Keratinocyte (primary cell): Measurements from ENCODE around the gene EFNA1. TPM values are rescaled to one million over a fixed set of nuclear protein-coding genes. Genes with fewer than 3 reads are reported as not detected.

Experiments used
- DNase-seq: peaks from one replicate; pipeline ENCODE4 v3.0.0-alpha.2; 2011; ENCODE audit warnings: low read depth, missing footprints, low spot score
- FAIRE-seq: peaks from 2 replicates; lab custom pipeline; 2011; peaks lifted over from hg19 to GRCh38; lab: Jason Lieb, UNC
- H2AFZ ChIP-seq: 2 replicates; pipeline ENCODE4 v1.6.0; 2012; ENCODE audit warnings: low read length, control low read depth, inconsistent platforms; ENCODE audit not compliant: control insufficient read depth
- H3K27ac ChIP-seq: 2 replicates; pipeline ENCODE4 v1.5.1; 2011; ENCODE audit warnings: low read length; ENCODE audit not compliant: control insufficient read depth, insufficient read depth
- H3K27me3 ChIP-seq: 3 replicates; pipeline ENCODE4 v1.6.0; 2011; ENCODE audit warnings: low read length; ENCODE audit not compliant: control insufficient read depth, insufficient read depth; ENCODE audit errors: extremely low read depth
- H3K36me3 ChIP-seq, 2 experiments: 2 replicates in 1 of 2; 3 replicates in 1 of 2; pipeline ENCODE4 v1.5.1; 2011; ENCODE audit warnings: low read length in 2 of 2, mild to moderate bottlenecking in 1 of 2; ENCODE audit not compliant: control insufficient read depth in 2 of 2, insufficient read depth in 2 of 2; ENCODE audit errors: extremely low read depth in 1 of 2
- H3K4me1 ChIP-seq: 3 replicates; pipeline ENCODE4 v1.5.1; 2011; ENCODE audit warnings: low read length; ENCODE audit not compliant: control insufficient read depth, insufficient read depth; ENCODE audit errors: extremely low read depth
- H3K4me2 ChIP-seq: 3 replicates; pipeline ENCODE4 v1.6.0; 2011; ENCODE audit warnings: low read depth, low read length; ENCODE audit not compliant: control insufficient read depth, insufficient read depth; ENCODE audit errors: extremely low read depth
- H3K4me3 ChIP-seq, 3 experiments: fragments of 200-600 bp in 1 of 3; sonication (generic) in 1 of 3; 2 replicates in 2 of 3; 3 replicates in 1 of 3; pipeline ENCODE4 v1.5.1; 2011 to 2016; ENCODE audit warnings: low read length in 3 of 3, mild to moderate bottlenecking in 3 of 3, control low read depth in 2 of 3, inconsistent platforms in 1 of 3, low read depth in 1 of 3, mixed read lengths in 1 of 3, mixed run types in 1 of 3, moderate library complexity in 1 of 3; ENCODE audit not compliant: control insufficient read depth in 2 of 3, insufficient read depth in 2 of 3; ENCODE audit errors: extremely low read depth in 1 of 3
- H3K79me2 ChIP-seq: 2 replicates; pipeline ENCODE4 v1.6.0; 2012; ENCODE audit warnings: low read length; ENCODE audit not compliant: control insufficient read depth, insufficient read depth
- H3K9ac ChIP-seq: 3 replicates; pipeline ENCODE4 v1.6.0; 2011; ENCODE audit warnings: low read length; ENCODE audit not compliant: control insufficient read depth, insufficient read depth; ENCODE audit errors: extremely low read depth
- H3K9me1 ChIP-seq: 3 replicates; pipeline ENCODE4 v1.6.0; 2011; ENCODE audit warnings: low read length; ENCODE audit not compliant: control insufficient read depth, insufficient read depth; ENCODE audit errors: extremely low read depth
- H3K9me3 ChIP-seq: 2 replicates; pipeline ENCODE4 v1.5.1; 2012; ENCODE audit warnings: low read depth, low read length; ENCODE audit not compliant: control insufficient read depth
- H4K20me1 ChIP-seq: 3 replicates; pipeline ENCODE4 v1.6.0; 2011; ENCODE audit warnings: low read length; ENCODE audit not compliant: control insufficient read depth, insufficient read depth; ENCODE audit errors: extremely low read depth
- EZH2 ChIP-seq: IDR thresholded peaks from one replicate; pipeline ENCODE4 v1.6.1; 2012; ENCODE audit warnings: inconsistent platforms, mild to moderate bottlenecking, low read length, moderate library complexity
- dilution Hi-C: fragments of 300-500 bp; cut with MboI; formaldehyde crosslinking; loops from one replicate; pipeline ENCODE4 v1.7.0; 2020; ENCODE audit warnings: low sequenced_read_pairs; ENCODE audit not compliant: extremely low pct_ligation_motif_present
- polyA plus RNA-seq, 5 experiments: library from polyadenylated mRNA; depleted of rRNA in 3 of 5; stranded (reverse) in 3 of 5; stranded (forward) in 1 of 5; unstranded in 1 of 5; fragments of >200 nt; gene quantifications; 1 replicate in 1 of 5; 2 replicates in 3 of 5; 3 replicates in 1 of 5; pipeline versions ENCODE4 v1.2.1 to v1.2.3, GENCODE V29; 2011 to 2012; ENCODE audit warnings: missing spikeins in 2 of 5, low read depth in 1 of 5, low replicate concordance in 1 of 5
- TF ChIP-seq, protein P1 (sequence below), 3 experiments: IDR thresholded peaks in 1 of 3; conservative IDR thresholded peaks in 1 of 3; optimal IDR thresholded peaks in 1 of 3; 2 replicates in 2 of 3; 3 replicates in 1 of 3; pipeline versions ENCODE3 to v1.5.1; 2011; ENCODE audit warnings: low read length in 3 of 3, mild to moderate bottlenecking in 3 of 3, moderate library complexity in 2 of 3, control low read depth in 1 of 3, inconsistent platforms in 1 of 3; ENCODE audit not compliant: insufficient read depth in 2 of 3; ENCODE audit errors: extremely low read depth in 1 of 3

EFNA1 gene
- polyA plus RNA-seq, 1 donor (not counting 4 experiments of a cell fraction or from before 2014, with no cell fraction given) = 77.5 TPM

DNA sequence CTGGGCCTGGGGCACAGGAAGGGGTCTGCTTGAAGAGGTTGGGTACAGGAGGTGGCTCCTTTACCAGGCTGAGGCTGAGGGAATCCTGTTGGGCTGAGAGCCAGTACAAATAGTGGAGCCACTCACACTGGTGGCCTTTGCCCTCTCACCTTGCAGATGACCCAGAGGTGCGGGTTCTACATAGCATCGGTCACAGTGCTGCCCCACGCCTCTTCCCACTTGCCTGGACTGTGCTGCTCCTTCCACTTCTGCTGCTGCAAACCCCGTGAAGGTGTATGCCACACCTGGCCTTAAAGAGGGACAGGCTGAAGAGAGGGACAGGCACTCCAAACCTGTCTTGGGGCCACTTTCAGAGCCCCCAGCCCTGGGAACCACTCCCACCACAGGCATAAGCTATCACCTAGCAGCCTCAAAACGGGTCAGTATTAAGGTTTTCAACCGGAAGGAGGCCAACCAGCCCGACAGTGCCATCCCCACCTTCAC, 6.2 kb downstream of the EFNA1 start:
- H4K20me1 ChIP-seq = no peaks in the 10 kb centered on the region
- no peak overlapping the region for H3K4me3 ChIP-seq
- peak overlapping the region; percentile 100 for H3K27ac ChIP-seq
- H3K4me2 ChIP-seq = no peak overlapping the region
- H3K9me1 ChIP-seq = peaks cover 5% of the 10 kb centered on the region
- H3K27me3 ChIP-seq = no peaks in the 10 kb centered on the region
- TF ChIP-seq, protein P1, sequence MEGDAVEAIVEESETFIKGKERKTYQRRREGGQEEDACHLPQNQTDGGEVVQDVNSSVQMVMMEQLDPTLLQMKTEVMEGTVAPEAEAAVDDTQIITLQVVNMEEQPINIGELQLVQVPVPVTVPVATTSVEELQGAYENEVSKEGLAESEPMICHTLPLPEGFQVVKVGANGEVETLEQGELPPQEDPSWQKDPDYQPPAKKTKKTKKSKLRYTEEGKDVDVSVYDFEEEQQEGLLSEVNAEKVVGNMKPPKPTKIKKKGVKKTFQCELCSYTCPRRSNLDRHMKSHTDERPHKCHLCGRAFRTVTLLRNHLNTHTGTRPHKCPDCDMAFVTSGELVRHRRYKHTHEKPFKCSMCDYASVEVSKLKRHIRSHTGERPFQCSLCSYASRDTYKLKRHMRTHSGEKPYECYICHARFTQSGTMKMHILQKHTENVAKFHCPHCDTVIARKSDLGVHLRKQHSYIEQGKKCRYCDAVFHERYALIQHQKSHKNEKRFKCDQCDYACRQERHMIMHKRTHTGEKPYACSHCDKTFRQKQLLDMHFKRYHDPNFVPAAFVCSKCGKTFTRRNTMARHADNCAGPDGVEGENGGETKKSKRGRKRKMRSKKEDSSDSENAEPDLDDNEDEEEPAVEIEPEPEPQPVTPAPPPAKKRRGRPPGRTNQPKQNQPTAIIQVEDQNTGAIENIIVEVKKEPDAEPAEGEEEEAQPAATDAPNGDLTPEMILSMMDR (optimal IDR thresholded peaks at IDR 0.05 in 1 of 3, IDR thresholded peaks at IDR 0.05 in 1 of 3, conservative IDR thresholded peaks at IDR 0.05 in 1 of 3; ENCODE audit: extremely low read depth in 1 of 3, insufficient read depth in 2 of 3, low read length in 3 of 3) = no peak
- TF ChIP-seq EZH2 = no peak
- peaks cover 56% of the 10 kb centered on the region for H3K4me1 ChIP-seq
- FAIRE-seq (no peak), DNase-seq (no peak)
- H2AFZ ChIP-seq = no peak overlapping the region
- H3K36me3 ChIP-seq = peaks cover 28 to 48% of the 10 kb centered on the region in 2 experiments
- peaks cover 46% of the 10 kb centered on the region for H3K79me2 ChIP-seq
- H3K9me3 ChIP-seq = no peaks in the 10 kb centered on the region
- H3K9ac ChIP-seq = peak overlapping the region; percentile 99
- dilution Hi-C loops = no loop called here

DNA sequence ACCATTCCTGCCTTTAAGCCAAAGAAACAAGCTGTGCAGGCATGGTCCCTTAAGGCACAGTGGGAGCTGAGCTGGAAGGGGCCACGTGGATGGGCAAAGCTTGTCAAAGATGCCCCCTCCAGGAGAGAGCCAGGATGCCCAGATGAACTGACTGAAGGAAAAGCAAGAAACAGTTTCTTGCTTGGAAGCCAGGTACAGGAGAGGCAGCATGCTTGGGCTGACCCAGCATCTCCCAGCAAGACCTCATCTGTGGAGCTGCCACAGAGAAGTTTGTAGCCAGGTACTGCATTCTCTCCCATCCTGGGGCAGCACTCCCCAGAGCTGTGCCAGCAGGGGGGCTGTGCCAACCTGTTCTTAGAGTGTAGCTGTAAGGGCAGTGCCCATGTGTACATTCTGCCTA, 6.6 kb downstream of the EFNA1 start:
- TF ChIP-seq EZH2 = no peak
- TF ChIP-seq, protein P1 (optimal IDR thresholded peaks at IDR 0.05 in 1 of 3, IDR thresholded peaks at IDR 0.05 in 1 of 3, conservative IDR thresholded peaks at IDR 0.05 in 1 of 3; ENCODE audit: extremely low read depth in 1 of 3, insufficient read depth in 2 of 3, low read length in 3 of 3) = no peak
- FAIRE-seq (no peak), DNase-seq (no peak)
- Histone ChIP-seq H3K9me1 (peaks cover 5% of the 10 kb centered on the region), H3K4me3 (peak overlapping the region in 1 of 3 experiments; percentile 55), H3K9ac (peak overlapping the region; percentile 99), H3K27me3 (no peaks in the 10 kb centered on the region), H3K9me3 (no peaks in the 10 kb centered on the region), H3K4me1 (peaks cover 53% of the 10 kb centered on the region), H3K27ac (peak overlapping the region; percentile 100), H3K4me2 (peak overlapping the region; percentile 94), H3K79me2 (peaks cover 44% of the 10 kb centered on the region), H4K20me1 (no peaks in the 10 kb centered on the region), H3K36me3 (peaks cover 28 to 49% of the 10 kb centered on the region in 2 experiments), H2AFZ (no peak overlapping the region)
- dilution Hi-C loops = no loop called here
